ENCODE data around the gene RAMP1.

DNA sequence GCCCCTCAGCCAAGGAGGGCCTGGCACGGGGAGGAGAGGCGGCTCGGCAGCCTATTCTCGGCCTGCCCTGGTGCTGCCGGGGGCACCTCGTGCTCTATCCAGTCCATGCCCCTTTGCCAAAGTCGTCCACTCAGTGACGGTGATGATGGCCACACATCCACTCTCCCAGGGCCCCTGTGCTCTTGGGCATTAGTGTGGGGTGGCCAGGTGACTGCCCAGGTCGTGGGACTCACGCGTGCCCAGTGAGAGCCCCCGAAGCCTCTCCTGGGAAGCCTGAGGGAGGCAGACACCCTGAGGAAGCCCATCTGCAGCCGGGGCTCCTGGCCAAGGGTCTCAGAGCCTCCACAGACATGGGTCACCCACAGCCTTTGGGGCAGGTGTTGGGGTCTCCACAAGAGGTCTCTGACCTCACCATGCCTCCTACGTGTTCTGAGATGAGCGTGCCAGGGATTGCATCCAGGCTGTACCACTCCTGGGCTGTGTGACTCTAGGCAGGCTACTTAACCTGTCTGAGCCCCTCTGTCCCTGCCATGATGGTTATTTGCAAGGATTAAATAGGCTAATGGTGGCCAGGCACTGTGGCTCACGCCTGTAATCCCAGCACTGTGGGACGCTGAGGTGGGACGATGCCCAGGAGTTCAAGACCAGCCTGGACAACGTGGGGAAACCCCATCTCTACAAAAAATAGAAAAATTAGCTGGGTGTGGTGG, 12.9 kb downstream of the RAMP1 start:
- no peak for TF ChIP-seq POLR2A (IDR thresholded peaks at IDR 0.05)
- TF ChIP-seq, protein P1, sequence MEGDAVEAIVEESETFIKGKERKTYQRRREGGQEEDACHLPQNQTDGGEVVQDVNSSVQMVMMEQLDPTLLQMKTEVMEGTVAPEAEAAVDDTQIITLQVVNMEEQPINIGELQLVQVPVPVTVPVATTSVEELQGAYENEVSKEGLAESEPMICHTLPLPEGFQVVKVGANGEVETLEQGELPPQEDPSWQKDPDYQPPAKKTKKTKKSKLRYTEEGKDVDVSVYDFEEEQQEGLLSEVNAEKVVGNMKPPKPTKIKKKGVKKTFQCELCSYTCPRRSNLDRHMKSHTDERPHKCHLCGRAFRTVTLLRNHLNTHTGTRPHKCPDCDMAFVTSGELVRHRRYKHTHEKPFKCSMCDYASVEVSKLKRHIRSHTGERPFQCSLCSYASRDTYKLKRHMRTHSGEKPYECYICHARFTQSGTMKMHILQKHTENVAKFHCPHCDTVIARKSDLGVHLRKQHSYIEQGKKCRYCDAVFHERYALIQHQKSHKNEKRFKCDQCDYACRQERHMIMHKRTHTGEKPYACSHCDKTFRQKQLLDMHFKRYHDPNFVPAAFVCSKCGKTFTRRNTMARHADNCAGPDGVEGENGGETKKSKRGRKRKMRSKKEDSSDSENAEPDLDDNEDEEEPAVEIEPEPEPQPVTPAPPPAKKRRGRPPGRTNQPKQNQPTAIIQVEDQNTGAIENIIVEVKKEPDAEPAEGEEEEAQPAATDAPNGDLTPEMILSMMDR (IDR thresholded peaks at IDR 0.05): no peak
